ENCODE measurements around the gene LANCL1.

Gene LANCL1

DNA sequence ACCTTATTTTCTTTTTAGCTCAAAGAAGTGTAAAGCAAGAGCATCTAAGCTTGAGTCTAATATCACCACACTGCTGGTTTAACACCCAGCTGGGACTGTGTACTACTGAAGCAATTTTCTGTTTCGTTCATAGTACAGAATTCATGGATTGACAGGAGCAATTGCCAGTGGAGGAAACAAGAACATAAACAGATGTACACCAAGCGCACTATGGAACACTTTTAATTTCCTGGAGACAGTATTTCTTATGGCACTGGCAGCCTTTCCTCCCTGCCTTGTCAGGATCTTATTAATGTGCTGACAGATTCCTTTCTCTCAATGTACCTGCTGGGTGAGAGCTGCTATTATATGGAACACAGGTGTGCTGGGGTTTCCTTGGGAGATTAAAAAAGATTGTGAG is 4.2 kb upstream of the LANCL1 start:
- ChIA-PET CTCF (no interaction called here), POLR2A (ENCODE audit: low non-redundant PET) (no interaction called here)
- DNase-seq (ENCODE audit: low spot score) = no peak
- no peak overlapping the region for H3K27ac ChIP-seq
- TF ChIP-seq, protein P1, sequence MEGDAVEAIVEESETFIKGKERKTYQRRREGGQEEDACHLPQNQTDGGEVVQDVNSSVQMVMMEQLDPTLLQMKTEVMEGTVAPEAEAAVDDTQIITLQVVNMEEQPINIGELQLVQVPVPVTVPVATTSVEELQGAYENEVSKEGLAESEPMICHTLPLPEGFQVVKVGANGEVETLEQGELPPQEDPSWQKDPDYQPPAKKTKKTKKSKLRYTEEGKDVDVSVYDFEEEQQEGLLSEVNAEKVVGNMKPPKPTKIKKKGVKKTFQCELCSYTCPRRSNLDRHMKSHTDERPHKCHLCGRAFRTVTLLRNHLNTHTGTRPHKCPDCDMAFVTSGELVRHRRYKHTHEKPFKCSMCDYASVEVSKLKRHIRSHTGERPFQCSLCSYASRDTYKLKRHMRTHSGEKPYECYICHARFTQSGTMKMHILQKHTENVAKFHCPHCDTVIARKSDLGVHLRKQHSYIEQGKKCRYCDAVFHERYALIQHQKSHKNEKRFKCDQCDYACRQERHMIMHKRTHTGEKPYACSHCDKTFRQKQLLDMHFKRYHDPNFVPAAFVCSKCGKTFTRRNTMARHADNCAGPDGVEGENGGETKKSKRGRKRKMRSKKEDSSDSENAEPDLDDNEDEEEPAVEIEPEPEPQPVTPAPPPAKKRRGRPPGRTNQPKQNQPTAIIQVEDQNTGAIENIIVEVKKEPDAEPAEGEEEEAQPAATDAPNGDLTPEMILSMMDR (conservative IDR thresholded peaks at IDR 0.05; ENCODE audit: low read depth) = no peak

DNA sequence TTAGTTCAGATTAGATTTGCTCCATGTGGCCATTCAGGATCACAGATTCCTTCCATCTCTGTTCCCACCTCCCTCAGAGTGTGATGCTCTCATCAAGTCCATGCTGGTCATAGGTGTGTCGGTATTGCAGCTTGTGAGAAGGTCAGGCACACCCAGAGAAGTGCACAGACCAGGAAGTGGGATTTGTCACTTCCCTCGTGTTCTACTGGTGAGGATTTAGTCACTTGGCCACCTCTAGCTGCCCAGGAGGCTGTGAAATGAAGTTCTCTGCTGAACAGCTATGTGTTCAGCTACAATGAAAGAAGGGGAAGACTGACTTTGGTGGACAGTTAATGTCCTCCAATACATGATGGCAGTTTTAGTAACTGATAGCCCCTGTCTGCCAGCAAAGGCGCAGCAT is 3.5 kb upstream of the LANCL1 start:
- TF ChIP-seq, protein P1 (conservative IDR thresholded peaks at IDR 0.05; ENCODE audit: low read depth) = no peak
- ChIA-PET CTCF (no interaction called here), POLR2A (ENCODE audit: low non-redundant PET) (no interaction called here)
- DNase-seq (ENCODE audit: low spot score) = no peak
- H3K27ac ChIP-seq = no peak overlapping the region

DNA sequence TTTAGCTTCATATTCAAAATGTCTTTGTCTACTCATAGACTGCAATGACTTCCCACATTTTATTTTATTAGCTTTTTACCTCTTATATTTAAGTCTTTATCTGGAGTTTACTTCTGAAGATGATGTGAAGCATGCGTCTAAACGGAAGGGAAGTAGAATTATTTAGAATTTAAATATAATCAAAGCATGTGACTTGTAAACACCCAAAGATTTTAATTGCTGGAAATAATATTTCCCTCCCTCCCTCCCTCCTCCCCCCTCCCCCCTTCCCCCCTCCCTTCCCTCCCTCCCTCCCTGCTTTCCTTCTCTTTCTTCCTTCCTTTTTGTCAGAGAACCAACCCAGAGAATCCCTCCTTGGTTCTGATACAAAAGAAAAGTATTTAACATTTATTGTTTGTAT is 2.1 kb upstream of the LANCL1 start:
- TF ChIP-seq, protein P1 (conservative IDR thresholded peaks at IDR 0.05; ENCODE audit: low read depth) = no peak
- no peak overlapping the region for H3K27ac ChIP-seq
- CTCF ChIA-PET = no interaction called here
- DNase-seq (ENCODE audit: low spot score) = no peak
- POLR2A ChIA-PET (ENCODE audit: low non-redundant PET) = no interaction called here

DNA sequence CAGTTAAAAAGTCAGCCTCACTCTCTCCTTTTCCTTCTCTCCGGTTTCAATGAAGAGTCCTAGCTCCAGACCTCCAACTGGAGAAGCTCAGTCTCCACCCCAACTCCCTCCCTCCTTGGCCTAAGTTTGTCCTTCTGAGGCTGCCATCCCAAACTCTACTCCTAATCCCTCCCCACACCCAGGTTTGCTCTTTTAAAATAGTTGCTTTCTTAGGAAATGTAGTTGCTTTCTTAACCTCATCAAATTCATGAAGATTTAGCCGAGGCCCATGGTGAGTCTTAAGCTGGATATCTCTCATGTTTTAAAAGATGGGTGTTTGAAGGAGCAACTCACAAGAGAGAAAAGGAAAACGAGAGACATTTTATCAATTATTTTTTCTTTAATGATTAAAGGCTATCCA is 937 bp upstream of the LANCL1 start:
- CTCF ChIA-PET = interaction anchor here (0.6 to 0.9 kb wide), 2 partner anchors 26 to 1671 kb away, joined by 3 to 5 read pairs; no protein-coding TSS in a partner anchor
- no peak overlapping the region for H3K27ac ChIP-seq
- POLR2A ChIA-PET (ENCODE audit: low non-redundant PET) = no interaction called here
- TF ChIP-seq, protein P1 (conservative IDR thresholded peaks at IDR 0.05; ENCODE audit: low read depth) = no peak
- peak; percentile 34 for DNase-seq (ENCODE audit: low spot score)

DNA sequence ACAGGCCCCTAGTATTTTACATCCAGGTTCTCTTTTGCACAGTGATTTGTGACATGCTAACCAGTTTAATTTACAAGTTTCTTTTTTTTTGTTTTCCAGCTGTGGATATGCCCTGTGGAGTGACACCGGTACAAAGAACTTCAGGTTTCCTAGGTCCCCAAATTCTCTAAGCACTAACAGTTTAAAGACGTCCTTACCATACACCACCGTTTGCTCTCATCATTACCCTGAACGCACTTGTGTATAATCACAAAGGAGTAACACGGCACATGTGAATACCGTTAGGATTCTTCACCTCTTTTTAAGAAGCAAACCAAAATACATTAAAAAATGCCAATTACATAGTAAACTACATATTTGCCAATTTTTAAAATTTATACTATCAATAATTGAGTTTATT is 853 bp downstream of the LANCL1 start:
- CTCF ChIA-PET = no interaction called here
- no peak overlapping the region for H3K27ac ChIP-seq
- POLR2A ChIA-PET (ENCODE audit: low non-redundant PET) = no interaction called here
- TF ChIP-seq, protein P1 (conservative IDR thresholded peaks at IDR 0.05; ENCODE audit: low read depth) = no peak
- DNase-seq (ENCODE audit: low spot score) = no peak

DNA sequence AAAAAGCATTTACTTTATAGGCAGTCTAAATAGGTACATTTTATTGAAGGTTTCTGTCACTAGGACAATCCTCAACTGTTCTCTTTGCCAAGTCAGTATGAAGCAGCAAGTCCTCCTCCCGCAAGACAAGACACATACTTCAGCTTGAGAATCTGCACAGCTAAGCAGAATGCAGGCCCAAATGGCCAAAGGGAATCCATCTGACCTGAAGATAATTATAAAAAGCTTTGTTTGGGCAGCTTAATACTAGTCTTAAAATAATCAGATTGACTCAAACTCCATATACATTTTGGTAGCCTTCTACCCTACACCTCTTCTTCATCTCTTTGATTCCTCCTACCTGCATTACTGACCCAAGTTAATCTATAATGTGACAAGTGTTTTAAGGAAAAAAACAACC is 1.8 kb downstream of the LANCL1 start:
- TF ChIP-seq, protein P1 (conservative IDR thresholded peaks at IDR 0.05; ENCODE audit: low read depth) = no peak
- DNase-seq (ENCODE audit: low spot score) = no peak
- CTCF ChIA-PET = no interaction called here
- POLR2A ChIA-PET (ENCODE audit: low non-redundant PET) = no interaction called here
- H3K27ac ChIP-seq = no peak overlapping the region

DNA sequence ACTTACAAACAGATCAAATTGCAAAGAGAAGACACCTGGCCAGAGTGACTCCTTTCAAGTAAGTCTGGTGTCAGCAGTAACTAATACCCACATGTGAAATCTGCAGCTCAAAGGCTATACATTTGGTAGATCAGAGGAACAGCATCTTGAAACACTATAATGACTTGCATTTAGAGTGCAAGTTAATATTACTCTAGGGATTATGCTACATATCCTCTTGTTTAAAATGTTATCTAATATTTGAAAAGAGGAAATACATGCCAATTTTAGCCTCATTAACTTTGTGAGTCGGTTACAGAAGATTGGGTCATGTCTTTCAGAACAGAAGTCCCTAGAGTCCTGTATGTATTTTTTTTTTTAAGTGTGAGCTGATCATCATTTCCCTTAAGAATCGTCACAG is 15.2 kb downstream of the LANCL1 start:
- POLR2A ChIA-PET (ENCODE audit: low non-redundant PET) = no interaction called here
- no peak overlapping the region for H3K27ac ChIP-seq
- CTCF ChIA-PET = no interaction called here
- no peak for DNase-seq (ENCODE audit: low spot score)
- TF ChIP-seq, protein P1 (conservative IDR thresholded peaks at IDR 0.05; ENCODE audit: low read depth) = no peak

Data from RWPE1 (cell line).